NCI-H1048 (cell line): ENCODE results near the gene IST1.
"Not testable (repeated sequence)": the region's sequence is repeated elsewhere in the genome, so short reads cannot be mapped to it uniquely, and the experiment has no call there.

Experiments used
- DNase-seq: peaks from one replicate; lab custom pipeline; 2025; lab: John Stamatoyannopoulos, UW

Gene IST1

DNA sequence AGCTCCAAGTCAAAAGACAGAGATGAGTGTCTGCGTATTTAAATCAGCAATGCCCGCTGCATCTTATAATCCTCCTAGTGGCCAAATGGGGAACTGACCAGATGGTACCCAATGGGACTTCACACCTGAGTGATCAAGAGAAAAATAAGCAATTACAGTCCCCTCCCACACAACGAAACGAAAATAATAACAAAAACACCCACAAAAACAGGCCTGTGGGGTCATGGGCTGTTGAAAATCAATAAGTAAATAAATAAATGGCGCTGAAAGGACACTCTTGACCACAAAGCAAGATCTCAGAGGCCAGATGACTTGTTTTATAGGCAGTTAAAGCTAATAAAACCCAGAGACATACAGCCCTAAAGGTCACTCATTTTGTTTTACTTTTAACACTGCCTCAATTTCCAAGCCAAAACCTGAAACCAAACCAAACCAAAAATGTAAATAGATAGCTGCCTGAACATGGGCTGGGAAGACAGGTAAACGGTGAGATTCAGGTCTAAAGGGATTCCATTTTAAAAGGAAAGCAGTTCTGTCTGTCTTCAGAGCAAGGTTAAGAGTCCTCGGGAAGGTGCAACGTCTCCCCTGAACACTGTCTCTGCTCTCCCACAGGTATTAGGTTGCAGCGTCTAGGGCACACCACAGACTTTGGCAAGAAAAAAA lies 12.7 kb upstream of the IST1 start:
- no peak for DNase-seq

DNA sequence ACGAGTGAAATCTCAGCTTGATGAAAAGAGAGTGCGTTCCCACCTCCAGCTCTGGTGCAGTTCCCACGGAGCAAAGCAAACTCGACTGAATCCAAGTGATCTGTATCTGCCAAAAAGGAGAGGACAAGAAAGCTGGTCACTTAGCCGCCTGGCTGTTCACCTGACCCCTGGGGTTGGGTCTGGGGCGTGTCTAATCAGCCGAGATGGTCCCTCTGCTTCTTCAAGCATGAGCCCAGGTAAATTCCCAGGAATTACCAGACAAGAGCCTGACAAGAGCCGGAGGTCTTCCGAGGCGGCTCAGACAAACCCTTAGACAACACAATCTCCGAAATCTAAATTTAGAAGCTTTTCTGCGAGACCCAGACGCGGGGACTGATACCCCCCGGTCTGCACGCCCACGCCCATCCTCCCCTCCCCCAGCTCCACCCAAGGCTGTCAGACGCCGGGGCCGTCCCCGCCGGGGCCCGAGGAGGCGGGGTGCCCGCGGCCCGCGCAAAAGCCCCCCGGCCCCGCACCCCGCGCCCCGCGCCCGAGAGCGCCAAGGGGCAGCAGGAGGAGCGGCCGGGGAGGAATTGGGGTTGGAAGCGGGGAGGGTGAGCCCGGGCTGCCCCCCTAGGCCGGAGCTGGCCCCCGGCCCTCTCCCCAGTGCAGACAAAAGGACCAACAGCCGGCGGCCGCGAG lies 12.0 kb upstream of the IST1 start:
- no peak for DNase-seq

DNA sequence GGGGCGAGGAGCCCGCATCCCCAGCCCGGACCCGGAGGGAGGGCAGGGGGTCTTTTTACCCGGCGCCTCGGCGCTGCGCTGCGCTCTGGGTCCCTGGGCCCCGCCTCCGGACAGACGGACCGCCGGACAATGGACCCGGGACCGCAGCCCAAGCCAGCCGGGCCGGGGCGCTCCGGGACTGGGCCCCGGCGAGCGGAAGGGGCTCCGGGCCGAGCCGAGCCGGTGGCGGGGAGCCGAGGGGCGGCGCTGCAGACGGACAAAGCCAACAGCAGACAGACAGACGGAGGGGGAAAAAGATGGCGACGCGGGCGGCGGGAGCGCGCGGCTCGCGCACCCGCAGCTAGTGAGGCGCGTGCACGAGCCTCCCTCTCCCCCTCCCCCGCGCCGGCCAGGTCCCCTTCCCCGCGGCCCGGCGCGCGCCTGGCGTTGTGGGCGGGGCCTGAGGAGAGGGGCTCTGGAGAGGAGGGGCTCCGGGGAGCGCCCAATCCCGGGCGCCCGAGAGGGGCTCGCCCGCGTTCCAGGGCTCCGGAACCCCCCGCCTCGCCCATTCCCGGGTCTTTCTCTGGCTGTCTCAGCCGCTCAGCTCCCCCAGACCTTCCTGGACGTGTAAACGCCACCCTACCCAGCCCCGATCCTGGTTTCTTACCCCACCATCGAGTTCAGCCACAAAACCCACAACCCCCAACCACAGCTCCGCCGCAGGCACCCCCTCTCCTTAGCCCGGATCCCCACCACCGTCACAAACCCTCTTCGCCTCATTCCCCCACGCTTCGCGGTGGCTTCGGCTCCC lies 11.3 kb upstream of the IST1 start, which contains the start of gene ZNF821:
Gene ZNF821 (minus strand): TSS at position 334 of the 790 bp plus-strand sequence. CDS start 4,236 bp downstream, outside the sequence.
- peak; percentile 48 for DNase-seq

DNA sequence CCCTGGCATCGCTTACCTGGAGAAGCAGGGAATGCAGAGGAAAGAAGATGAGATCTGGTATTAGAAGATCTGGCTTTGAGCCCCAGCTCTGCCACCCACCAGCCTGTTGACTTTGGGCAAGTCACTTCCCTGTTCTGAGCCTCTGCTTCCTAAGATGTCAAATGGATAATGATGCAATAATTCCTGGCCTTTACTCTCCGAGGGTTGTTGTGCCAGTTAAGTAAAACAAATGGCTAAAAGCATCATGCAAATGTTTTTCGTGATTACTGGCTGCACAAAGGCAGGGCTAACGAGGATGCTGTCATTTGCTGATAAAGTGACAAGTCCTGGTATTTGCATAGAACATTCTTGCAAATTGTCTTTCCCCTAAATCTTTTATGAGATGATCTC lies 10.1 kb upstream of the IST1 start:
- DNase-seq, result no peak

DNA sequence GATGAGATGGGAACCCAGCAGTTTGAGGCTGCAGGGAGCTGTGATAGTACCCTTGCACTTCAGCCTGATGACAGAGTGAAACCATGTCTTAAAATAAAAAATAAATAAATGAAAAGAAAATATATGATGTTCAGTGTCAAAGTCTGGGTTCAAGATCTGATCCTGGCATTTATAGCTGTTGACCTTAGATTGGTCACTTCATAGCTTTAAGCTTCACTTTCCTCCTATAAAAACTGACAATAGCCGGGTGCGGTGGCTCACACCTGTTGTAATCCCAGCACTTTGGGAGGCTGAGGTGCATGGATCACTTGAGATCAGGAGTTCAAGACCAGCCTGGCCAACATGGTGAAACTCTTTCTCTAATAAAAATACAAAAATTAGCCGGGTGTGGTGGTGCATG lies 6.2 kb upstream of the IST1 start:
- no peak for DNase-seq

DNA sequence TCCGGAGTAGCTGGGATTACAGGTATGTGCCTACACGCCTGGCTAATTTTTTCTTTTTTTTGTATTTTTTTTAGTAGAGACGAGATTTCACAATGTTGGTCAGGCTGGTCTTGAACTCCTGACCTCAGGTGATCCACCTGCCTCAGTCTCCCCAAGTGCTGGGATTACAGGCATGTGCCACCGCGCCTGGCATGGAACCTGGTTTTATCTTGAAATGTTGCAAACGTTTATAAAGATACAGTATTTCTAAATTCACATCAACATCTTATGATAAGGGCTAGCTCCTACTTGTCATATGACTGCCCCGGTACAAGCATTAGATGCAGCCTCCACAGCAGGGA lies 1.5 kb upstream of the IST1 start:
- no peak for DNase-seq

DNA sequence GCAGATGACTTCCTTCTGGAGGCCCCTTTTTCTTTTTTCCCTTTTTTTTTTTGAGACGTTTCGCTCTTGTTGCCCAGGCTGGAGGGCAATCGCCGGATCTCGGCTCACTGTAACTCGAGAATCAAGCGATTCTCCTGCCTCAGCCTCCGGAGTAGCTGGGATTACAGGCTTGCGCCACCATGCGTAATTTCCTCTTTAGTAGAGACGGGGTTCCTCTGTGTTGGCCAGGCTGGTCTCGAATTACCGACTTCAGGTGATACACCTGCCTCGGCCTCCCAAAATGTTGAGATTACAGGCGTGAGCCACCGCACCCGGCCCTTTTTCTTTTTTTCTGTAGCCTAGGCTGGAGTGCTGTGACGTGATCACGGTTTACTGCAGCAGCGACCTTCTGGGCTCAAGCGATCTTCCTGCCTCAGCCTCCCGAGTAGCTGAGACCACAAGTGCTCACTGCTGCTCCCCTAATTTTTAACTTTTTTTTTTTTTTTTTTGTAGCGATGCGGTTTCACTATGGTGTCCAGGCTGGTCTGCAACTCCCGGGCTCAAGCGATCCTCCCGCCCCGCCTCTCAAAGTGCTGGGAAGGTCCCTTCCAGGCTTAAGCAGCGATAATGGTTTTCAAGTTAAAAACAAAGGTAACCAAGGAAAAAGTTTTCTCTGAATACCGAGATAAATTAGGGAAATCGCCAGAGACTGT lies 956 bp upstream of the IST1 start:
- no peak for DNase-seq

DNA sequence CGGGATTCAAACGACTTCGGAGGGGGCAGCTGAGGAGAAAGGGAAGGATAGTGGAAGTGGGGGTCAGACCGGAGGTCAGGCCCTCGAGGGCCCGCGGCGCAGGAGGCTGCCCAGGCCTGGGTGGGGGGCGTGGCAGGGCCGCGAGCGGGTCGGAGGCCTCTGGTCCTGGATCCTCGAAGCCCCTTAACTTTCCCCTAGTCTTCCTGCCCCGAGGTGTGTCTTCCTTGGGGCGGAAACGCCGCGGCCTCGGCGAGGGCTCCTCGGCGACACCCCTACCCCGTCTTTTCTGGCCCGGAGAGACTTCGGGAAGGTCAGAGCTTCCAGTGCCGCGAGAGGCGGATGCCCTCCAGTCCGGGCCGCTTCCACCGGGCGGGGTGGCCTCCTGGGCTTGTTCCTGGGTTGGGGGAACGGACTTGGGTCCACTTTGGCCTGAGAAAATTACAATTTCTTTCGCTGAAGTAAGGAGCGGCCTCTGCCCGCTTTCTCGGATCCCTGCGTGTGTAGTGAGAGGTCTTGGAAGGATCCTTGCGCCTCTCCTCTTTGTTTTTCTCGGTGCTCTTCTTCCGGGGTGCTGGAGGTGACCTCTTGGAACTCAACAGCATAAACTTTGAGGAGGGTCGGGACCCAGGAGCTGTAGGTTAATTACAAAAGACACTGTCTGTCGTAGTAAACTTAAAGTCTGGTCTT lies 491 bp downstream of the IST1 start:
- no peak for DNase-seq

DNA sequence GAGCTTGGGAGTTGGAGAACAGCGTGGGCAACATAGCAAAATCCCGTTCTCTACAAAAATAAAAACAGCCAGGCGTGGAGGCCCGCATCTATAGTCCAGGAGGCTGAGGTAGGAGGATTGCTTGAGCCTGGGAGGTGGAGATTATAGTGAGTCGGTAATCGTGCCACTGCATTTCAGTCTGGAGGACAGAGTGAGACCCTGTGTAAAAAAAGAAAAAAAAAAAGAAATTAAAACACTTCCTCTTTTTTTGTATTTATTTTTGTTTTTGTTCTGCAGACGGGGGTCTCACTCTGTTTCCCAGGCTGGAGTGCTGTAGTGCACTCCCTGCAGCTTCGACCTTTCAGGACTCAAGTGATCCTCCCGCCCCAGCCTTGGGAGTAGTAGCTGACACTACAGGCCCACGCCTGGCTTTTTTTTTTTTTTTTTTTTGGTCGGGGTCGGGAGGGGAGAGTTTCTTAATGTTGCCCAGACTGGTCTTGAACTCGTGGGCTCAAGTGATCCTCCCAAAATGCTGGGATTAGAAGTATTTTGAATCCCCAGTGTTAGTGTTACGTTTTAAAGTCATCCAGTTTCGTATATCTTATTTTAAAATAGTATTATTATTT lies 1.5 kb downstream of the IST1 start:
- no peak for DNase-seq

DNA sequence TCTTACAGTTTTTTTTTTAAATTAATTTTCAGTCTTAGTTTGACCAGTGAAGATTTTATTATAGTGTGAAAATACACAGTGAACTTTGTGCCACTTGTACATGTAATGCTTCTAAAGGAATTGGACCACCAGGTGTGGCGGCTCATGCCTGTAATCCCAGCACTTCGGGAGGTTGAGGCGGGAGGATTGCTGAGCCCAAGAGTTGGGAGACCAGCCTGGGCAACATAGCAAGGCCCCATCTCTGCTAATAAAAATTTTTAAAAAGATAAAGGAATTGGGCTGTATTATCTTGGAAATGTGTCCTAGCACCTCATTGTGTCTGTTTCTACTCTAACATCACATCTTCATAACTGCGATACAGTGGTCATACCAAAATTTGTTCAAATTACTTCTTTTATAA lies 3.8 kb downstream of the IST1 start:
- DNase-seq, result no peak

DNA sequence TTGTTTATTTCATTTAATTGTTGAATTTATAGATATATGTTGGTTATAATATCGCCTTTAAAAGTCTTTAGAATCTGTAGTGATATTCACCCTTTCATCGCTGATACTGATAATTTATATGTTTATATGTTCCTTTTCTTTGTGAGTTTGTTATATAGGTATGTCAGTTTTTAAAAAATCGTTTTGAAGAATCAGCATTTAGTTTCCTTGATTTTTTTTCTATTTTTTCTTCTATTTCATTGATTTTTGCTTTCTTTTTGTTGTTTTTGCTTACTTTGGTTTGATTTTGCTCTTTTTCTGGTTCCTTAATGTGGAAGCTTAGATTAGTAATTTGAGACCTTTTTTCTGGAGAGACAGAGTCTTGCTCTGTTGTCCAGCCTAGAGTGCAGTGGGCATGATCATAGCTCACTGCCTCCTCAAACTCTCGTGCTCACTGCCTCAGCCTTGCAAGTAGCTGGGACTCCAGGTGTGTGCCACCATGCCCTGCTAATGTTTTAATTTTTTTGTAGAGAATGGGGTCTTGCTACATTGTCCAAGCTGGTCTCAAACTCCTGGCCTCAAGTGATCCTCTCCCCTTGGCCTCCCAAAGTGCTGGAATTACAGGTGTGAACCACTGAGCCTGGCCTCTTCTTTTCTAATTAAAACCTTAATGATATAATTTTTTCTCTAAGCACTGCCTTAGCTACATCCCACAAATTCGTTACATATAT lies 7.5 kb downstream of the IST1 start:
- DNase-seq, result no peak

DNA sequence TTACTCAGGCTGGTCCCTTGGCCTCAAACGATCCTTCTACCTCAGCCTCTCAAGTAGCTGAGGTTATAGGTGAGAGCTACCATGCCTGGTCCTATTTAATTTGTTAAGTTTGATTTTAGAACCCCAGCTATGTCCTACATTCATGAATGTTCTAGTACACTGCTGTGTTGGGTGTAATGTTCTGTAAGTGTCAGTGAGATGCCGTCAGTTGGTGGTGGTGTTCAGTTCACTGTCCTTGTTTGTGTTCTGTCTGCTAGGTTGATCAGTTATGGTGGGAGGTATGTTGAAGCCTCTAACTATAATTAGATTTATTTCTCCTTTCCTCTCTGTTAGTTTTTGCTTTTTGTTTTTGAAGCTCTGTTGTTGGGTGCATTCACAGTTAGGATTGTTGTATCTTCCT lies 8.3 kb downstream of the IST1 start:
- DNase-seq, result no peak

DNA sequence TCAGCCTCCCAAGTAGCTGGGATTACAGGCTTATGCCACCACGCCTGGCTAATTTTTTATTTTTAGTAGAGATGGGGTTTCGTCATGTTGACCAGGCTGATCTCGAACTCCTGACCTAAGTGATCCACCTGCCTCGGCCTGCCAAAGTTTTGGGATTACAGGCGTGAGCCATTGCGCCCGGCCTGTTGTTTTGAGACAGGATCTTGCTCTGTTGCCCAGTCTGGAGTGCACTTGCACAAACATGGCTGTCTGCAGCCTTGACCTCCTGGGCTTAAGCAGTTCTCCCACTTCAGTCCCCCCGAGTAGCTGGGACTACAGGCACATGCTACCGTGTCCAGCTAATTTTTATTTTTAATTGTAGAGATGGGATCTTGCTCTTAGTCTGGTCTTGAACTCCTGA lies 8.9 kb downstream of the IST1 start:
- no peak for DNase-seq

DNA sequence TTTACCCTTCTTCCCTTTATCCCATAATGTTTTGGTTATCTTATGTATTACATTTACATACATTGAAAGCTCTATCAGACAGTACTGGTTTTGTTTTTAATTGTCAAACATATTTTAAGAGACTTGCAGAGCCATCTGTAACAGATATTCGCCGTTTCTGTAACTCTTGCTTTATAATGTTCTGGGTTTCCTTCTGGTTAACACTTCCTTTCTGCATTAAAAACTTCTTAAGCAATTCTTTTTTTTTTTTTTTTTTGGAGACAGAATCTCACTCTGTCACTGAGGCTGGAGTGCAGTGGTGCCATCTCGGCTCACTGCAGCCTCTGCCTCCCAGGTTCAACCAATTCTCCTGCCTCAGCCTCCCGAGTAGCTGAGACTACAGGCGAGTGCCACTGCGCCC lies 10.4 kb downstream of the IST1 start:
- not testable (repeated sequence) for DNase-seq

DNA sequence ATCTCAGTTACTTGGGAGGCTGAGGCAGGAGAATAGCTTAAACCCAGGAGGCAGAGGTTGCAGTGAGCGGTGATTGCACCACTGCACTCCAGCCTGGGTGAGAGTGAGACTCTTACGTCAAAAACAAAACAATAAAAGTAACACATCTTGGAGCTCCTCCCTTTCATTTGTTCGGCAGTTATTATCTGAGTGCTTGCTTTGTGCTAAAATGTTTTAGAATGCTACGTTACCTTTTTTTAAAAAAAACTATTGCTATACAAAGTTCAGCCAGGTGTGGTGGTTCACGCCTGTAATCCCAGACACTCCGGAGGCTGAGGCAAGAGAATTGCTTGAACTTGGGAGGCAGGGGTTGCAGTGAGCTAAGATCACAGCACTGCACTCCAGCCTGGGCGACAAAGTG lies 15.8 kb downstream of the IST1 start:
- DNase-seq, result no peak

DNA sequence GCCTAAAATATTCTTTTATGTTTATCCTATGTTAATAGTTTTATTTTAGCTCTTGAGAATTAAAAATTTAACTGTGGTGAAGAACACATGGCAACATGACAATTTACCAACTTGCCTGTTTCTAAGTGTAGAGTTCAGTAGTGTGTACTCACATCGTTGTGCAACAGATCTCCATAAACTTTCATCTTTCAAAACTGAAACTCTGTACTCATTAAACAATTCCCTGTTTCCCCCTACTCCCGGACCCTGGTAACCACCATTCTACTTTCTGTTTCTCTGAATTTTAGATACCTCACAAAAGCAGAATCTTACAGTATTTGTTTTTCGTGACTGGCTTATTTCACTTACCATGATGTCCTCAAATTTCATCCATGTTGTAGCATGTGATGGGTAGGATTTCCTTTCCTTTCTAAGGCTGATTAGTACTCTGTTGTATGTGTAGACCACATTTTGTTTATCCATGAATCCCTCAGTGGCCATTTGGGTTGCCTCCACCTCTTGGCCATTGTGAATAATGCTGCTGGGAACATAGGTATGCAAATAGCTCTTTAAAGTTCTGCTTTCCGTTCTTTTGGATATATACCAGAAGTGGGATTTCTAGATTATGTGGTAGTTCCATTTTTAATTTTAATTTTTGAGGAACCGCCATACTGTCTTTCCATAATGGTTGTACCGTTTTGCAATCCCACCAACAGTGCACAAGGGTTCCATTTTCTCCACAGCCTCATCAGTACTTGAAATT lies 17.4 kb downstream of the IST1 start:
- DNase-seq, result no peak

DNA sequence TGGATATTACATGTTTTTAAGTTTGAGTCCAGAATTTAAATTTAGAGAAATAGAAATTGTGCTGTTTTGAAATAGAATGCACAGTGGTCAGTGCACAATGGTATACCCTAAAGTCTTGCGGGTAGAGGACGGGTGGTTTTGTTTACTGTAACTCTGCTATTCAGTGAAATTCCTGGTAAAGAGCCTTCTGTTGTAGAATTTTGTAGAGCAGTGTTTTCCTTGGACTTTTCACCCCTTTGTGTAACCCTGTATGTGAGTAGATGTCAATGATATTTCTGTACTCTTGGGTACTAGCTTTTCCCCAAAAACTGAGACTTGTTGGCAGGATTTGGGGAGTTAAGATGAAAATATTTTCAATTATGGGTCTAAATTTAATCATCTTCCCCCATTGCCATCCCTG lies 19.5 kb downstream of the IST1 start:
- no peak for DNase-seq

DNA sequence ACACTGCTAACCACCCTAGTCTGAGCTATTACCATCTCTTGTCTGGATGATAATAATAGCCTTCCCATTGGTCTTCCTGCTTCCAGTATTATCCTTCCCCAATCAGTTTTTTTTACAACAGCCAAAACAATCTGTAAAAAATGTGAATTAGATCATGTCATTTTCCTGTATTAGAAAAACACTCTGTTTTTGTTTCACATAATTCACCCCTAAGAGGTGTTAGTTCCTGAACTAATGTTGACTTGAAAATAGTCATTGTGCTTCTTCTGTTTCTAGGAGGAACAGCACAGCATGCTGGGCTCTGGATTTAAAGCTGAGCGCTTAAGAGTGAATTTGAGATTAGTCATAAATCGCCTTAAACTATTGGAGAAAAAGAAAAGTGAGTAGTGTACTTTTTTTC lies 20.0 kb downstream of the IST1 start:
- DNase-seq, result no peak

DNA sequence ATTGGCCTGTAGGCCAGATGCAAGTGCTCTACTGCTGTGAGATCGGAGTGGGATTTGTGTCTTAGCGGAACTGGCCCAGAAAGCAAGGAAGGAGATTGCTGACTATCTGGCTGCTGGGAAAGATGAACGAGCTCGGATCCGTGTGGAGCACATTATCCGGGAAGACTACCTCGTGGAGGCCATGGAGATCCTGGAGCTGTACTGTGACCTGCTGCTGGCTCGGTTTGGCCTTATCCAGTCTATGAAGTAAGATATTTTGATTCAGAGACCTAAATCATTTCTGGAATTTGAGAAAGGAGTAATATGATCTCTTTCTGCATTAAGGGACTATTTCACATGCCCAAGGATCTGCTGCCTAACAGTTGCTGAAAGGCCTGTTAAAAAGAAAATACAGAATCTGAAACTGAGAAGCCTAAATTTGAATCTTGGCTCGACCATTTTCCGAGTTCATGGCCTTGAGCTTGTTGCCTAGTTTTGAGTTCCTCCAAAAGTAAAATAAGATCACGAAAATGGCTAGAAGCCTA lies 21.1 kb downstream of the IST1 start:
- no peak for DNase-seq

DNA sequence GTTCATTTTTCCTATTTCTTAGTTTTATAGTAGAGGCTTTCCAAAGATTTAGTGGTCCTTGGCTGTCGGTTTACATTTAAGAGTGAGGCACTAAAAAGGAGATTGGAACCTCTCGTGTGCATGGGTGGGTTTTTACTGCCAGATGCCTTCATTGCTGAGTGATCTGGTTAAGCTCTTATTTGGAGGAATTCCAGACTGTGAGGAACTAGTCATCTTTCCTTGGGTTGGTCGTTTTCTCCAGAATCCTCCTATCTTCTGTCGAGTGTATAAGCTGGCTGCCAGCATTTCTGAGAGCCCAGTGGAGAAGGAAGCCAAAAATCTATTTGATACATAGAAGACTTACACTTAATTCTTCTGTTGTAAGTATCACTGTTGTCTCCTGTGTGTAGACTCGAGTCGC lies 22.6 kb downstream of the IST1 start:
- DNase-seq, result no peak
